Prostate gland (tissue), 2 donors: ENCODE measurements around the gene ZBTB43.

Experiments used
- POLR2A ChIP-seq: fragments of 450-650 bp; IDR thresholded peaks from one replicate; pipeline ENCODE4 v1.6.1; 2016; ENCODE audit warnings: antibody characterized with exemption, mild to moderate bottlenecking
- POLR2AphosphoS5 ChIP-seq: sonication (generic); formaldehyde crosslinking; IDR thresholded peaks from one replicate; pipeline ENCODE4 v1.6.1; 2017; ENCODE audit warnings: antibody characterized with exemption
- TF ChIP-seq, protein P1 (sequence below), 4 experiments: fragments of 200-600 bp in 2 of 4; fragments of 450-650 bp in 2 of 4; sonication (generic) in 2 of 4; IDR thresholded peaks; 1 replicate in 3 of 4; 2 replicates in 1 of 4; pipeline ENCODE4 v1.5.1; 2016 to 2019; ENCODE audit warnings: antibody characterized with exemption in 4 of 4, mild to moderate bottlenecking in 2 of 4, moderate library complexity in 2 of 4

GRCh38 chr9:126783949-126784348 lies 20.9 kb upstream of the ZBTB43 start:
- TF ChIP-seq, protein P1, sequence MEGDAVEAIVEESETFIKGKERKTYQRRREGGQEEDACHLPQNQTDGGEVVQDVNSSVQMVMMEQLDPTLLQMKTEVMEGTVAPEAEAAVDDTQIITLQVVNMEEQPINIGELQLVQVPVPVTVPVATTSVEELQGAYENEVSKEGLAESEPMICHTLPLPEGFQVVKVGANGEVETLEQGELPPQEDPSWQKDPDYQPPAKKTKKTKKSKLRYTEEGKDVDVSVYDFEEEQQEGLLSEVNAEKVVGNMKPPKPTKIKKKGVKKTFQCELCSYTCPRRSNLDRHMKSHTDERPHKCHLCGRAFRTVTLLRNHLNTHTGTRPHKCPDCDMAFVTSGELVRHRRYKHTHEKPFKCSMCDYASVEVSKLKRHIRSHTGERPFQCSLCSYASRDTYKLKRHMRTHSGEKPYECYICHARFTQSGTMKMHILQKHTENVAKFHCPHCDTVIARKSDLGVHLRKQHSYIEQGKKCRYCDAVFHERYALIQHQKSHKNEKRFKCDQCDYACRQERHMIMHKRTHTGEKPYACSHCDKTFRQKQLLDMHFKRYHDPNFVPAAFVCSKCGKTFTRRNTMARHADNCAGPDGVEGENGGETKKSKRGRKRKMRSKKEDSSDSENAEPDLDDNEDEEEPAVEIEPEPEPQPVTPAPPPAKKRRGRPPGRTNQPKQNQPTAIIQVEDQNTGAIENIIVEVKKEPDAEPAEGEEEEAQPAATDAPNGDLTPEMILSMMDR (IDR thresholded peaks at IDR 0.05): no peak
- TF ChIP-seq POLR2AphosphoS5 (no peak), POLR2A (no peak)
